Stimulated activated naive B cell treated with anti-CD40 and anti-IgM and Interleukin-4, amounts not matched to agents 10 μg/mL and 1 μg/mL and 100 μg/mL, for 72 hours (primary cell): ENCODE measurements around the gene UGT2B17.
"Not testable (repeated sequence)": the region's sequence is repeated elsewhere in the genome, so short reads cannot be mapped to it uniquely, and the experiment has no call there.

ENCODE experiments used
- ATAC-seq, 2 donors: fragments of 150-1000 bp; cut with Tn5 transposase; replicated peaks; 2 replicates each; pipeline ENCODE4 v1.10.0; 2021; ENCODE audit warnings: moderate library complexity in 1 of 2
- DNase-seq: peaks from one replicate; pipeline ENCODE4 v3.0.0; 2021
- H3K27ac Mint-ChIP-seq: one replicate; pipeline ENCODE4 v1.8.0; 2022; ENCODE audit warnings: mild to moderate bottlenecking, mixed read lengths
- H3K27me3 Mint-ChIP-seq, 2 donors: one replicate each; pipeline ENCODE4 v1.8.0; 2022; ENCODE audit warnings: mixed read lengths in 2 of 2
- H3K36me3 Mint-ChIP-seq, 2 donors: one replicate each; pipeline ENCODE4 v1.8.0; 2022; ENCODE audit warnings: mixed read lengths in 2 of 2, mild to moderate bottlenecking in 1 of 2
- H3K4me1 Mint-ChIP-seq, 2 donors: one replicate each; pipeline ENCODE4 v1.8.0; 2022; ENCODE audit warnings: mixed read lengths in 2 of 2, mild to moderate bottlenecking in 1 of 2
- H3K4me3 Mint-ChIP-seq, 2 donors: one replicate each; pipeline ENCODE4 v1.8.0; 2022; ENCODE audit warnings: mild to moderate bottlenecking in 2 of 2, mixed read lengths in 2 of 2, moderate library complexity in 1 of 2
- H3K9me3 Mint-ChIP-seq, 2 donors: one replicate each; pipeline ENCODE4 v1.8.0; 2022; ENCODE audit warnings: mixed read lengths in 2 of 2, mild to moderate bottlenecking in 1 of 2

The UGT2B17 gene

DNA sequence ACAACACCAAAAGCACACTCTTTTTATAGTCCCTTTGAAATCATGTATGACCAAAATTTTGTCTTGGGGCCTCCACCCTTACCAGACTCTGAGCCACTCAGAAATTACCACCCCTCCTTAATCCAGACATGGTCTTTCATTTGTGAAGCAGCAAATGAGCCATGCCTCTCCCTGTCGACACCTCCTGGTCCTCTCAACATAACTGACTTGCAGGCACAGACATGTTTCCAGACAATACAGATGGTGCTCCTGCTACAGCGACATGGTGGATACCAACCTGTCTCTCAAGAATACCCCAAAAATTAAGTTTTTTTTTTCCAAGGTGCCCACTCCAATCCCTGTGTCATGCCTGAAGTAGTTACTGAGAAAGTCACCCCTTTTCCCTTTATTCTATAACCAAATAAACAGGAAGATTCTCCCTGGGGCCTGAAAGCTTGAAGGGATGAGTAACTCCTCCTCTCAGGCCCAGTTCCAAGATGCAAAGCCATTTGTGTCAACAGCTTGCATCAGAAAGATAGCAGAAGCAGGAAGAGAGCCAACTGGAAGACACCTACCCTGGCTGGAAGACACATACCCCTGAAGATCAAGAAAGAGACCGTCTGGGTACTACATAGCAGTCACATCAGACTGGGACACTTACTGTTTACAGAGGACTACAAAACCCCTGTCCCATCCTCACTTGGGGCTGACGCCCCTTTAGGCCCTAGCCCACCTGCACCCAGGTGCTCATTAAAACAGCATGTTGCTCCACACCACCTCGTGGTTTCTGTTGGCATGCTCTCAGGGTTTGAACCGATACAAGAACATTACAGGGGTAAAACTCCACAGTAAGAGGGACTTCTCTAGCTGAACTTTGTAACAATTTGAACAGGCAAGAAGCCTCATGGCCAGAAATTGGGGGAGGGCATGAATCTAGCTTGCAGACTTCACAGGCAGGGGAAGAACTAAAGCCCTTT is 5.5 kb upstream of the UGT2B17 start:
- H3K9me3 Mint-ChIP-seq = peaks cover 7 to 18% of the 10 kb centered on the region in 2 donors
- DNase-seq (no peak), ATAC-seq (no peak)
- peaks cover 0 to 5% of the 10 kb centered on the region in 2 donors for H3K27me3 Mint-ChIP-seq
- H3K36me3 Mint-ChIP-seq = peaks cover 2 to 4% of the 10 kb centered on the region in 2 donors
- H3K27ac Mint-ChIP-seq = peak overlapping the region; percentile 38
- H3K4me3 Mint-ChIP-seq = no peak overlapping the region
- H3K4me1 Mint-ChIP-seq = peaks cover 11 to 14% of the 10 kb centered on the region in 2 donors

DNA sequence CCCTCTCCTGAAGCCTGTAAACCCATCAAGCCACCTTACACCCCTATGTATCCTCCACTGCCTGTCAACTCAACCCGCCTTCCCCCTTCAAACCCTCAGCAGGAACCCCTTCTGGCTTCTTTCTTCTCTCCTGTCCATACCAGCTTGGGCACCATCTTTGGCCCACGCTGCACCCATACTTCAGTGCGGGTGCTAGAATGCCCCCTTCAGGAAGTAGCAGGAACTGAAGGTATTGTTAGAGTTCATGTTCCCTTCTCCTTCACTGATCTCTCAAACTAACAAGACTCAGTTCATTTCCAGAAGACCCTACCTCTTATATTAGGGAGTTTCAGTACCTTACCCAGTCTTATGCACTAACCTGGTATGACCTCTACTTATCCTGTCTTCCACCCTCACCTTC is 1.5 kb upstream of the UGT2B17 start:
- no peak for ATAC-seq
- H3K4me1 Mint-ChIP-seq = peaks cover 26 to 27% of the 10 kb centered on the region in 2 donors
- peaks cover 6 to 13% of the 10 kb centered on the region in 2 donors for H3K9me3 Mint-ChIP-seq
- peak overlapping the region in 1 of 2 donors; percentile 19 for H3K4me3 Mint-ChIP-seq
- peaks cover 2 to 8% of the 10 kb centered on the region in 2 donors for H3K36me3 Mint-ChIP-seq
- peak overlapping the region; percentile 78 for H3K27ac Mint-ChIP-seq
- H3K27me3 Mint-ChIP-seq = no peaks in the 10 kb centered on the region
- DNase-seq = no peak

DNA sequence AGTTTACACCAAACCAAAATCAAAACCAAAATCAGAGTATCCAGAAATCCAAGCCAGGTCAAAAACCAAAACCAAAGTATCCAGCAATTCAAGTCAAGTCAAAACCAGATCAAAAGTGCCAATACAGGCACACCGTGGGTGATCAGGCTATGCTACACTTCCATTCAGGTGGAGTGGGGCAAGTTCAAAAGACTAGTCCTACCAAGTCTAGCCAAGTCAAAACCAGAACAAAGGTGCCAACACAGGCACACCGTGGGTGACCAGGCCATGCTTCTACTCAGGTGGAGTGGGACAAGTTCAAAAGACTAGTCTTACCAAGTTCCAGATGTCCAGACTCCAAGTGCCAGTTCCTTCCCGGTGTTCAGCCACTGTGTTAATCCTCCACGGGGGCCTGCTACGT is 486 bp downstream of the UGT2B17 start:
- H3K4me1 Mint-ChIP-seq = peaks cover 26 to 27% of the 10 kb centered on the region in 2 donors
- H3K27me3 Mint-ChIP-seq, DNase-seq, H3K36me3 Mint-ChIP-seq: not testable (repeated sequence)
- ATAC-seq = peak in 1 of 2 donors; percentile 20
- H3K9me3 Mint-ChIP-seq = peaks cover 6 to 10% of the 10 kb centered on the region in 2 donors
- H3K4me3 Mint-ChIP-seq = peak overlapping the region; percentile 56 to 85
- H3K27ac Mint-ChIP-seq = peak overlapping the region; percentile 93

DNA sequence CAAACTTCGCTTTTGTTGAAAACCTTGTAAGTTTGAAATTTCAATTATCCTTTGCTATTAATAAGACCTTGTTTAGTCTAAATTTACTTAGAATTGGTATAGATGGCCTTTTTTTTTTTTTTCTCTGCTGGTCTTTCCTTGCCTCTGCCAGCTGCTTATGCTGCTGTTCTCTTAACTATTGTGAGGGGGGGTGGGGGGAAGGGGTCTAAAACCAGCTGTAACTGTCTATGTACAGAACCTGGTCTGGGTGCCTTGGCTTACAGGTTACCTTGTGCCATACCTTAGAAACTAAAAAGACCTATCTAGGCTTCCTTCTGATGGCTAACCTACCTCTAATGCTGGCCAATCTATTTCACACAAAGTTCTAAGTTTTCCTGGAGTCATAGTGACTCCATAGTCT is 1.0 kb downstream of the UGT2B17 start:
- H3K27ac Mint-ChIP-seq = peak overlapping the region; percentile 93
- ATAC-seq (no peak), DNase-seq (no peak)
- H3K9me3 Mint-ChIP-seq = peaks cover 6 to 8% of the 10 kb centered on the region in 2 donors
- peaks cover 27 to 28% of the 10 kb centered on the region in 2 donors for H3K4me1 Mint-ChIP-seq
- no peaks in the 10 kb centered on the region for H3K27me3 Mint-ChIP-seq
- H3K36me3 Mint-ChIP-seq = peaks cover 2 to 13% of the 10 kb centered on the region in 2 donors
- peak overlapping the region in 1 of 2 donors; percentile 85 for H3K4me3 Mint-ChIP-seq

DNA sequence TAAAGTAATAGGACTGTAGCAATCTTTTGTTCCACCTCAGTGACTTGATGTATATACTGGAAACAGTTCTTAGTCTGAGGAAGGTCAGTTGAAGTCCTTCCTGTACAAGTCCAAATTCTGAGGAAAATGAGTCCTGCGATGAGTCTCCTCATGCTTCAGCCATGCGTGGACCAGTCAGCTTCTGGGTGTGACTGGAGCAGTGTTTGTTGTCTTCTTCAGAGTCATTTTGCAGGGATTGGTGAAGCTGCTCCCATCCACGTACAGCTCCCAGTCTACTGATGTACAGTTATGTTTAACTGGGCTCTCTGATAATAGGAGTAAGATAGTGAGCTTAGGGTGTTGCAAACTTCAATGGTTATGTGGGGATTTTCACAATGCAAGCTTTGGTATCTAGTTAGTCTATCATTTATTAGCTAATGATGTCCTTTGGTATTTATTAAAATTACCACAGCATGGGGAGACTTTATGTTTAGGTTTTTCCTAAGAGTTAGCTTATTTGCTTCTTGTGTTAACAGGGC is 3.4 kb downstream of the UGT2B17 start:
- Mint-ChIP-seq H3K27ac (no peak overlapping the region), H3K4me3 (peak overlapping the region in 1 of 2 donors; percentile 77), H3K36me3 (peaks cover 0 to 12% of the 10 kb centered on the region in 2 donors), H3K9me3 (peaks cover 4% of the 10 kb centered on the region in 2 donors), H3K27me3 (no peaks in the 10 kb centered on the region), H3K4me1 (peaks cover 23 to 34% of the 10 kb centered on the region in 2 donors)
- ATAC-seq = no peak
- no peak for DNase-seq

DNA sequence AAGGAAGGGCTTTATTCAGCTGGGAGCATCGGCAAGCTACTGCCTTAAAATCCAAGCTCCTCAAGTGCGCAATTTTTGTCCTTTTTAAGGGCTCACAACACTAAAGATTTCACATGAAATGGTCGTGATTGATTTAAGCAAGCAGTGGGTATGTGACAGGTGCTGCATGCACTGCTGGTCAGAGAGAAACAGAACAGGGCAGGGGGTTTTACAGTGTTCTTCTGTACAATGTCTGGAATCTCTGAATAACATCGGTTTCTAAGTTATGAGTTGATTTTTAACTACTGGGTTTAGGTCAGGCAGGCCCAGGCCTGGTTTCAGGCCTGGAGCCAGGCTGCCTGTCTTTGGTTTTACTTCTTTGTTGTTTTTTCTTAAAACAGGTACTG is 6.0 kb downstream of the UGT2B17 start:
- H3K27ac Mint-ChIP-seq = peak overlapping the region; percentile 85
- DNase-seq (peak; percentile 17), ATAC-seq (peak; percentile 59 to 69)
- H3K4me1 Mint-ChIP-seq = peaks cover 0 to 14% of the 10 kb centered on the region in 2 donors
- H3K4me3 Mint-ChIP-seq = peak overlapping the region in 1 of 2 donors; percentile 51
- no peaks in the 10 kb centered on the region for H3K9me3 Mint-ChIP-seq
- peaks cover 0 to 11% of the 10 kb centered on the region in 2 donors for H3K36me3 Mint-ChIP-seq
- no peaks in the 10 kb centered on the region for H3K27me3 Mint-ChIP-seq

DNA sequence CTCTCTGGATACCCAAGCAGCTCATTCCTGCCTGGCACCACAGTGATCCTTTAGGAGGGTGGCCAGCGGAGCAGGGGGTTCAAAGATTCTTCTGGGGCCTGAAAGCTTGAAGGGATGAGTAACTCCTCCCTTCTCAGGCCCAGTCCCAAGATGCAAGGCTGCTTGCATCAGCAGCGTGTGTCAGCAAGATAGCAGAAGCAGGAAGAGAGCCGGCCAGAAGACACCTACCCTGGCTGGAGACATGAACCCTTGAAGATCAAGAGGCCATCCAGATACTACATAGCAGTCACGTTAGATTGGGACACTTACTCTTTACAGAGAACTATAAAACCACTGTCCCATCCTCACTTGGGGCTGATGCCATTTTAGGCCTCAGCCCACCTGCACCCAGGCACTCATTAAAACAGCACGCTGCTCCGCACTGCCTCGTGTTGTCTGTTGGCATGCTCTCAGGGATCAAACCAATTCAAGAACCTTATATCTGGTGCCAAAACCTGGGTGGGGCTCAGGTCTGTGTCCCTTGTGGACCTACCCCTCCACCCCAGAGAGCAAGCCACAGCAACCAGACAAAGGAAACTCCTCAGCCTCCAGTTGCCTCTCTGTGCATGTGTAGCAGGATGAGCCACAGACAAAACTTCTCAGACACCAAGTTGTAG is 6.5 kb downstream of the UGT2B17 start:
- H3K9me3 Mint-ChIP-seq = no peaks in the 10 kb centered on the region
- ATAC-seq (peak; percentile 49 to 61), DNase-seq (no peak)
- H3K4me3 Mint-ChIP-seq = peak overlapping the region in 1 of 2 donors; percentile 51
- H3K36me3 Mint-ChIP-seq = peaks cover 0 to 15% of the 10 kb centered on the region in 2 donors
- peak overlapping the region; percentile 85 for H3K27ac Mint-ChIP-seq
- H3K27me3 Mint-ChIP-seq = no peaks in the 10 kb centered on the region
- peaks cover 0 to 14% of the 10 kb centered on the region in 2 donors for H3K4me1 Mint-ChIP-seq

DNA sequence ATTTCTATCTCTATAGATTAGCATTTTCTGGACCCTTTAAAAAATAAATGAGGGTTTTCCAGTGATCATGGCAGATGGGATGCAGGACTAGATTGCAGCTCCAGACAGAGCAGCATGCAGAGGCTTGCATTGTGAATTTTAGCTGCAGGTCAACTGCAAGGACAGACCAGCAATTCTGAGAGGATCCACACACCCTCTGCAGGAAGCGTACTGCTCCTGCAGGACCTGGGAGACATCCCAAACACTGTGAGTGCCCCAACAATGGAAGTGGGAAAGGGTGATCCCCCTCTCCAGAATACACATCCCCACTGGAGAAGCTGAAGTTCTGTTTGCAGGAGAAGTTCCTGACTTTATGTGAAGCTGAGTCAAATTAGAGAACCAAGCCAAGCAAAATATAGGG is 7.1 kb downstream of the UGT2B17 start:
- not testable (repeated sequence) for H3K27me3 Mint-ChIP-seq, H3K27ac Mint-ChIP-seq, H3K4me3 Mint-ChIP-seq, H3K9me3 Mint-ChIP-seq, DNase-seq, ATAC-seq
- H3K36me3 Mint-ChIP-seq = peaks cover 0 to 17% of the 10 kb centered on the region in 2 donors
- peaks cover 0 to 14% of the 10 kb centered on the region in 2 donors for H3K4me1 Mint-ChIP-seq

DNA sequence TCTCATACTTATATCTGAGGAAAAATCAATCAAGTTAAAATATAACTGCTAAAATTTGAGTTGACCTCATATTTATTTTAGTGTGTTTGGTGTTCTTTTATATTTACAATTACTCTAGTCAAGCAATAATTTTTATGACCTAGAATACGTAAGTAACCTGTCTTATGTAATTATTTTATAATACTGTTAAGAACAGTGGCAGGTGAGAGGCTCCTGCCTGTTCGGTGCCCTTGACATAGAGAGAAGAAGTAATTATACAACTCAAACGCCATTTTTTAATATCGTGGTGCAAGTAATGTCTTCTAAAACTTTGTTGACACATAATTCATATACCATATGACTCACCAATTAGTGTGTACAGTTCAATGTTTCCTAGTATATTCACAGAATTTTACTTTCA is 7.6 kb downstream of the UGT2B17 start:
- DNase-seq, ATAC-seq, H3K9me3 Mint-ChIP-seq, H3K4me3 Mint-ChIP-seq, H3K27me3 Mint-ChIP-seq, H3K27ac Mint-ChIP-seq: not testable (repeated sequence)
- Mint-ChIP-seq H3K36me3 (peaks cover 0 to 17% of the 10 kb centered on the region in 2 donors), H3K4me1 (peaks cover 0 to 14% of the 10 kb centered on the region in 2 donors)

DNA sequence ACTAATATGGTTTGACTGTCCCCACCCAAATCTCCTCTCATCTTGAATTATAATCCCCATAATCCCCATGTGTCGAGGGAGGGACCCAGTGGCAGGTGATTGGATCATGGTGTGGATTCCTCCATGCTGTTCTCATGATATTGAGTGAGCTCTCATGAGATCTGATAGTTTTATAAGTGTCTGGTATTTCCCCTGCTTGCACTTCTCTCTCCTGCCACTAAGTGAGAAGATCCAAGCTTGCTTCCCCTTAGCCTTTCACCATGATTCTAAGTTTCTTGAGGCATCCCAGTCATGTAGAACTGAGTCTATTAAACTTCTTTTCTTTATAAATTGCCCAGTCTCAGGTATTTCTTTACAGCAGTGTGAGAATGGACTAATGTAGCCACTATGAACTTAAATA is 9.8 kb downstream of the UGT2B17 start:
- not testable (repeated sequence) for H3K9me3 Mint-ChIP-seq
- peak; percentile 67 to 74 for ATAC-seq
- H3K4me1 Mint-ChIP-seq = peaks cover 0 to 11% of the 10 kb centered on the region in 2 donors

DNA sequence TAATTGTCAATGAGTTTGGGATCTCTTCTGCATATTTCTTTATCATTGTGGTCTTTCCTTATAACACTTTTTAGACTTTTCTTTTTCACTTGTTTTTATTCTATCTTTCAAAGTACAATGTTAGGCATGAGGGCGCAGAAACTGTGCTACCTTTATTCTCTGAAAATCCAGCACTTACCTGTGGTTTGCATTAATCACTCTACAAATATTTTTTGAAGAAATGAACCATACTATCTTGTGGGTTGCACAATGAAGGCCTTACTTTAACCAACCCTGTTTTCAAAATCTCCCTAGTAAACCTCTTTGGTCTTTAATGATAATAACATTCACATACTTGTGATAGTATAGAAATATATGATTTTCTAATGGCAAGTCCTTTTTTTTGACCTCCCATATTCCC is 11.0 kb downstream of the UGT2B17 start:
- not testable (repeated sequence) for H3K9me3 Mint-ChIP-seq, H3K27me3 Mint-ChIP-seq, DNase-seq, H3K27ac Mint-ChIP-seq, H3K4me1 Mint-ChIP-seq, ATAC-seq, H3K4me3 Mint-ChIP-seq
- peaks cover 0 to 12% of the 10 kb centered on the region in 2 donors for H3K36me3 Mint-ChIP-seq

More for the DNA sequence above, 9.8 kb downstream of the UGT2B17 start:
- not testable (repeated sequence) for H3K27me3 Mint-ChIP-seq, H3K4me3 Mint-ChIP-seq, DNase-seq, H3K27ac Mint-ChIP-seq
- peaks cover 0 to 17% of the 10 kb centered on the region in 2 donors for H3K36me3 Mint-ChIP-seq

DNA sequence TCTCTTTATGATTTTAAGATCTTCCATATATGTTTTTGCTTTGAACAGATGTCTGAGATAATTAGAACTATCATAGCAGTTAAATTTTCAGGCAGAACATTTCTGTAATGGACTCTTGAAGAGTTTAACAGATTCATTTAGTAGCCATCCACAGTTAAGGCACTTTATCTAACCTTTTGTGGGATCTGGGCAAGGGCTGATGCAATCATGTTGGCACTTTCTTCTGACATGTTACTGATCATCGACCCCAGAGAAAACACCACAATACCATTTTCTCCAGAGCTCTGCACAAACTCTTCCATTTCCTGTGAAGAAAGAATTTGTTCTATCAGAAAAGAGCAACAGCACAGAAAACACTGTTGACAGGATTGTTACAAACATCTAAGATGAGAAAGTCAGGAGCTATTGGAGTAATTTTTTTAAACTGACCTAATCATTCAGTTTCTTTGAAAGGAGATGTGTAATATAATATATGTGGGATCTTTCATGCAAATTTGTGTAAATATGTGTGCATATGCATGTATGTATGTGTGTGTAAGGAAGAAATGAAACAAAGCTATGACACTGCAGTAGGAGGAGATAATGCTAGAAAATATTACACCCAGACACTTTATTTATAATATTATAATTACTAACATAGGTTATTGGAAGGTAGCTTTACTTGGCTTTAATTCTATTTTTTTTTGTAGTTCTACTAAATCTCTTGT is 15.6 kb downstream of the UGT2B17 start:
- H3K4me1 Mint-ChIP-seq, DNase-seq: not testable (repeated sequence)

DNA sequence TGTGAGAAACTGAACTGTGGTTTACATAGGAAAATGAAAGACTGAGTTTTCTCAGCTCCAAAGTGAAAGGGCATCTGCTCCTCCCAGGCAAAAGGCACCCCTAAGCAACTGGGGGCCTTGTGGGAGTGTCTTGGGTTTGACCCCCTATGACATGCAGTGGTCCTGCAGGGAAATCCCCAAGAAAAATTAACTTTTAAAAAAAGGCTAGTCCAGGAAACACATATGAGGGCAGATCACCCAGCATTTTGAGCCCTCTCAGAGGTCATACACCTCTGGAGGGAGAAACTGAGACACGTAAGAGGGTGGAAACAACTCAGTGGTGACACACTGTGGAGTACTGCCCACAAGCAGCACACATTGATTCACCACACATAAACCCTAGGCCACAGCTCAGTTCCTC is 22.3 kb downstream of the UGT2B17 start:
- H3K4me1 Mint-ChIP-seq, ATAC-seq, H3K4me3 Mint-ChIP-seq, H3K9me3 Mint-ChIP-seq, H3K36me3 Mint-ChIP-seq, DNase-seq, H3K27me3 Mint-ChIP-seq, H3K27ac Mint-ChIP-seq: not testable (repeated sequence)

More for the DNA sequence above, 15.6 kb downstream of the UGT2B17 start:
- not testable (repeated sequence) for H3K27me3 Mint-ChIP-seq, H3K4me3 Mint-ChIP-seq, ATAC-seq, H3K9me3 Mint-ChIP-seq, H3K27ac Mint-ChIP-seq
- H3K36me3 Mint-ChIP-seq = peaks cover 0 to 12% of the 10 kb centered on the region in 2 donors
